Left forelimb (tissue), 1 donor: ENCODE data around the gene MSL1.

Source experiments
- DNase-seq: peaks from one replicate; pipeline ENCODE4 v3.0.0-alpha.2; 2018; ENCODE audit warnings: low spot score

MSL1 gene

DNA sequence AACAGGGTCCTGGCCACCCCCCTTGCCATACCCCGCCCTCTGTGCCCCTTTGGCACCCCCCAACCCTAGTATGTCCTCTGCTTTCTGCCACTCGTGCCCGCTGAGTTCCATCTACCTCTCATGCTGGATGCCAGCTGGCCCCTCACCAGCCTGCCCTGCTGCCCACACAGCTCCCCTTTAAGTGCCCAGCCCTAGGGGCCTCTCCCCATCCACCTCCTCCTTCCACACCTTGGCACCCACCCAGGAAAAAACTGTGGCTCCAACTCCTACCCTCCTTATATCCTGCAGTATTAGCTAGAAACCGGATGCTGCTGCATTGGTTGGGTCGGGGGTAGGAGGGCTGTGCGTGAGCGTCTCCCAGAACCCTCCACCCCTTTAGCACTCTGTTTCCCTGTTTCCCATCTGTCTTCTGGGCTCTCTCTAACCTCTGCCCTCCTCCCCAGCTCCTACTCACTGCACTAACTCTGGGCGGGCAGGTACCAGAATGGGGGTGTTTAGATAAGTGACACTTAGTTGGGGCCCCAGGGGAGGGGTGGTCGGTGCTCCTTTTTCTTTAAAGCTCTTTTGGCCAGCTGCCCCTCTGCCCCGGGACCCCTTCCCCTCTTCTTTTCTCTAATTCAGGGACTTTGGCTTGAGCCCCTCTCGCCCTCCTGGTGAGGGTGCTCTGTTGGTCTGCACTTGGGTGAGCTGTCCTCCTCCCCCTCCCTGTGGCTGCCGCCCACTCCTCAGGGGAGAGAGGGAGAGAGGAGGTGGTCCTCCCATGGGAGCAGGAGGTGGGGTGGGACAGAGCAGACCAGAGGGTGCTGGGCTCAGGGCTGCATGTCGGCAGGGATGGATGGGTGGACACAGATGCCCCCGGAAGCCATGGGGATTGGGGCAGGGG, 31.3 kb upstream of the MSL1 start:
- peak; percentile 71 for DNase-seq

DNA sequence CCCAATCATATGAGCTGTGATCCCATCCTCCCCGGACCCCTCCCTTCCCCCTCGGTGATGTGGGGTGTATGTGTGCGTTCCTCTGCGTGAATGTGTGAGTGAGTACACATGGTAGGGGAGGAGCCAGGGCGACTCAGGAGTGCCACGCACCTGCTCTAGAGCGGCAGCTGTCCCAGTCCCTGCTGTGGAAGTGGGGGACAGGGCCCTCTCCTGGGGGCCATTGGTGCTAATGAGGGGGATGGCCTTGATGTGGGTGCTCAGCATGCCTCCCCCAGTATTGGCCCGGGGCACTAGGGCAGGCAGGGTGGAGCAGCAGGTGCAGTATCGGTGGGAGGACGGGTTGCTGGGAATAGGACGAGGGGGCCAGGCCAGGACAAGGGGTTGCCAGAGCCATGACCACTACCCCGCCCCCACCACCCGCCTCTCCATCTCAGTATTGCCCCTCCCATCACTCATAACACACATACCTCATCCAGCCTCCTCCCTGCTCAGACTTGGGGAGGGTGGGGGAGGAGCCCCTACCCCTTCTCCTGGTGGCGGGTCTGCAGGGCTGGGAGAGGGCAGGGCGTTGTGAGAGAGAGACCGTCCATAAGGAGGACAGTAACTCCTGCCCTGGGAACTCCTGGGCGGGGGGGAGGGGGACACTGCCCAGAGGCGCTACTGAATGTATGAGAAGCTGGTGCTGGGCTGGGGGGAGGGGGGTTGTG, 29.9 kb upstream of the MSL1 start:
- DNase-seq: no peak

- DNase-seq: no peak
Measured at GRCh38 chr17:40092581-40092980, 29.2 kb upstream of the MSL1 start.

DNA sequence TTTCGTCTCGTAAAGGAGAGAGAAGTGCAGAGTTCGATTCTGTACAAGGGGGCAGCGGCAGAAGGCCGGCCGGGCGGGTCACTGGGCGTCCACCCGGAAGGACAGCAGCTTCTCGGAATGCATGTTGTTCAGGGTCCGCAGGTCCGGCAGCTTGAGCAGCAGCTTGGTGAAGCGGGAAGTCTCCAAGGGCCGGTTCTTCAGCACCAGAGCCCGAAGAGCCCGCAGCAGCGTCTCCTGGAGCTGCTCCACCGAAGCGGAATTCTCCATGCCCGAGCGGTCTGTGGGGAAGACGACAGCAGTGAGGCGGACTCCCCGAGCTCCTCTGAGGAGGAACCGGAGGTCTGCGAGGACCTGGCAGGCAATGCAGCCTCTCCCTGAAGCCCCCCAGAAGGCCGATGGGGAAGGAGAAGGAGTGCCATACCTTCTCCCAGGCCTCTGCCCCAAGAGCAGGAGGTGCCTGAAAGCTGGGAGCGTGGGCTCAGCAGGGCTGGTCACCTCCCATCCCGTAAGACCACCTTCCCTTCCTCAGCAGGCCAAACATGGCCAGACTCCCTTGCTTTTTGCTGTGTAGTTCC, 28.7 kb upstream of the MSL1 start:
- no peak for DNase-seq

- DNase-seq: no peak
Measured at GRCh38 chr17:40093580-40094201, 28.1 kb upstream of the MSL1 start.

- DNase-seq: no peak
Measured at GRCh38 chr17:40094874-40095273, 26.9 kb upstream of the MSL1 start.

DNA sequence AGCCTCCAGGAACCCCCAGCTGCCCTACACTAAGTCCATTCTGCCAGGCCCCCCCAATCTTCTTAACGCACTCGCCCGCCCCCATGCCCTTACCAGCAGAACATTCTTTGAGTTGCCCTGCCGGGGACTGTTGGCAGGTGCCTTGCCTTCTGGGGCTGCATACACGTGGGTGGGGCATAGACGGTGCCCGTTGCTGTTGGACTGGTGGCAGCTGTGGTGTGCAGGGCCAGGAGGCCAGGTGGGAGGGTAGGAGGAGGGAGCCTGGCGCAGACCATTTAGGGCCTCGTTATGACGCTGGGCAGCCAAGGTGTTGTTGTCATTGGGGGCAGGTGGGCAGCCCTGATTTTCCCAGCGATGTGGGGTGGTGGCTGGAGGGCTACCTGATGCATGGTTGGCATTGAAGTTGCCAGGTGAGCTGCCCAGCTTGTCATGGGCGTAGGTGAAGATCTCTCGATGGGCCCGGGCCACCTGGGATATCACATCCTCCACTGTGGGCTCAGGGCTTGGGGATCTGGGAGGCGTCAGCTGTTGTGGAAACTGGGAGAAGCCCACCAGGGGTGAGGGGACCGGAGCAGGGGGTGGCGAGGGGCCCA, 26.3 kb upstream of the MSL1 start:
- DNase-seq: no peak

GRCh38 chr17:40095944-40096791, 25.6 kb upstream of the MSL1 start:
- DNase-seq: no peak

- DNase-seq: no peak
Measured at GRCh38 chr17:40097087-40097486, 24.7 kb upstream of the MSL1 start.

- DNase-seq: no peak
Measured at GRCh38 chr17:40097931-40098845, 23.6 kb upstream of the MSL1 start.

- peak; percentile 93 for DNase-seq
Measured at GRCh38 chr17:40098846-40099618, 22.7 kb upstream of the MSL1 start.

DNA sequence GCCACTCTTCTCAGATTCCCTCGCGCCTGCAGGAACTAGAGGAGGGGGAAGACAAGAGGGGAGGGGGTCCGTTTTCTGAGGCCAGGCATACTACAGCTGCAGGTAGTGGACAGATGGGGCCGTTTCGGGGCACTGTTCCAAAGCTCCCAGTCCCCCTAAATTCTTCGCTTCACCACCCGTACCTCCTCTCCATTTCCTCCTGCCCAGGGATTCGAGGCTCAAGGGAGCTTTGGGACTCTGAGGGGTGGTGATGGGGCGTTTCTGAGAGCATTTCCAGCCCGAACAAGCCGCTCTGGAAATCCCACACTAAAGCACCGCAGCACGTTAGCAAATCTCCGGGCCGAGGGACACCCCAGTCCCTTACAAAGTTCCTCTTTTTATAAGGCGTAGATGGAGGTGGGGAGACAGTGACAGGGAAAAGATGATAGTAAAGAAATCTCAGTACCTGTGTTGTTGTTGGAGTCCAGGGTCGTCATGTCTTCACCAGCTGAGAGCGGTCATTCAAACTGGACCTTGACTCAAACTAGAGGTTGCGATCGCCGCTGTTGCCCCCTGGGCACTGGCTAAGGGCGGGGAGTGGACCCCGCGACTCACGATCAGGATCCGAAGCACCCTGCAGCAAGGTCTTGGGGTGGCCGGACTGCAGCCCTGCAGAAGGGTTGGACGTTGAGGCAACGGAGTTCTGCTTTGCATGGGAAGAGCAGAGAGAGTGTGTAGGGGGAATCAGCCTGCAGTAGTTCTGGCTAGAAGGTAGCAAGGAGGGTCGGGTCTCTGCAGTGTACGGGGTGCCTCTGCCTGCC, 22.0 kb upstream of the MSL1 start:
- DNase-seq: no peak

DNA sequence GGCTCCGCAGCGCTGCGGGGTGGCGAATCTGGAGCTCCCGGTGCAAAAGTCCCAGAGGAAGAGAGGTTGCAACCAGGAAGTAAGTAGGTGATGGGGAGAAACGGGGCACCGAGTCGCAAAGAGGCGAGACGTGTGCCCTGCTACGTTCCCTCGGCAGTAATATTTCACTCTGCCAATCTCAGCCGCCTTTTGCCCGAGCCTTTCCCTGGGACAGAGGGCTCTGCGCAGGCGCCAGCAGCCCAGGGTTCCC, 21.4 kb upstream of the MSL1 start, which contains the start of gene NR1D1:
Gene NR1D1 (minus strand): TSS at position 171 of the 250 bp plus-strand sequence. CDS start 495 bp downstream, outside the sequence.
- DNase-seq: peak; percentile 78

DNA sequence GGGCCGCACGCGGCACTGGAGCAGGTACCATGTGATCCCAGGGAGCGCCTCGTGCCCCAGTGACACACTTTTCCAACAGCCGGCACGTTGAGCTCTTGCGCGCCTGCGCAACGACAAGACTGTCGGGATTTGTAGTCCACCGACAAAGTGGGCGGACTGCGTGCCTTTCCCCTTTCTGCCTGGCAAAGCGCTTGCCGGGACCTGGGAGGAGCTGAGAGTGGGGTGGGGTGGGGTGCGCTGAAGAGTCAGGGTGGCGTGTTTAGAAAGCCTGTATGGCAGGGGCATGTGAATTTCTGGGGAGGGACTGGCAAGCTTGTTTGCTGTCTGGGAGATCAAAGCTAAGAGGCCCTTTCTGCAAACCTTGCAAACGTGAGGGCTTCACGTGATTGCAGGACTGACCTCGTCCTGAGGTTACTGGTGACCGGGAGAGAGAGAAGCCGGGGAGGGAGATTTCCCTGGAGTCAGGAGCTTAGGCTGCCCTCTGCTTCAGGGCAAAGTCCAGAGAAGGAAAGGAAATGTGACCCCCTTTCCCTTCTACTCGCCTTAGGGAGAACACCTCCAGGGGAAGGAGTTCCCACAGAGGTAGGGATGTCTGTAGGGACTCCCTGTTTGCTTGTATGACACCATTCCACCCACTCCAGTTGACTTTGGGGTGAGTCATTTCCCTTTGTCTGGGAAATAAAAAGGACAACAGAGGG, 21.0 kb upstream of the MSL1 start:
- DNase-seq: peak; percentile 90

- no peak for DNase-seq
Measured at GRCh38 chr17:40101367-40102210, 20.2 kb upstream of the MSL1 start.

- no peak for DNase-seq
Measured at GRCh38 chr17:40103071-40103661, 18.6 kb upstream of the MSL1 start.

- DNase-seq: no peak
Measured at GRCh38 chr17:40103688-40104087, 18.1 kb upstream of the MSL1 start.
